H1 (cell line): Measurements from ENCODE around the gene KLHL21.

Experiments
- CBX5 ChIP-seq: fragments of 300-800, 300-1000 bp; sonication (generic); IDR thresholded peaks from 2 replicates; pipeline ENCODE4 v1.7.1; 2016; ENCODE audit warnings: antibody characterized with exemption, low read length, low read depth
- CREB1 ChIP-seq: IDR thresholded peaks from 2 replicates; pipeline ENCODE4 v1.6.1; 2012; ENCODE audit warnings: inconsistent platforms
- CTCF ChIP-seq, 3 experiments: IDR thresholded peaks; 1 replicate in 2 of 3; 2 replicates in 1 of 3; pipeline versions ENCODE4 v1.5.1 to v1.6.1; 2011; ENCODE audit warnings: low read length in 3 of 3, mild to moderate bottlenecking in 3 of 3, inconsistent platforms in 2 of 3, low read depth in 1 of 3, moderate library complexity in 1 of 3; ENCODE audit not compliant: insufficient read depth in 1 of 3; ENCODE audit errors: control extremely low read depth in 1 of 3
- EZH2 ChIP-seq: fragments of 200-600 bp; sonication (generic); IDR thresholded peaks from 2 replicates; pipeline ENCODE4 v1.7.1; 2012; ENCODE audit warnings: low read depth, mild to moderate bottlenecking, moderate library complexity, low read length, inconsistent platforms; ENCODE audit not compliant: severe bottlenecking
- GABPA ChIP-seq: IDR thresholded peaks from 2 replicates; pipeline ENCODE4 v1.6.1; 2011; ENCODE audit warnings: mild to moderate bottlenecking, low read length, moderate library complexity, borderline replicate concordance; ENCODE audit not compliant: insufficient read depth
- JUN ChIP-seq: IDR thresholded peaks from 2 replicates; pipeline ENCODE4 v1.6.1; 2011; ENCODE audit warnings: low read depth, mild to moderate bottlenecking, improper control_type of control experiment, low read length
- NRF1 ChIP-seq: IDR thresholded peaks from 2 replicates; pipeline ENCODE4 v1.6.1; 2011; ENCODE audit warnings: mild to moderate bottlenecking, low read depth, low read length, improper control_type of control experiment
- POLR2A ChIP-seq, 2 experiments: IDR thresholded peaks; 1 replicate in 1 of 2; 2 replicates in 1 of 2; pipeline ENCODE4 v1.6.1; 2011; ENCODE audit warnings: low read depth in 2 of 2, low read length in 2 of 2, mild to moderate bottlenecking in 2 of 2; ENCODE audit errors: control extremely low read depth in 1 of 2
- RNF2 ChIP-seq: fragments of 200-900, 300-1000 bp; sonication (generic); IDR thresholded peaks from 2 replicates; pipeline ENCODE4 v1.7.1; 2016; ENCODE audit warnings: borderline replicate concordance, low read depth, mild to moderate bottlenecking, antibody characterized with exemption, low read length; ENCODE audit not compliant: poor library complexity, severe bottlenecking; ENCODE audit errors: missing control alignments
- SP2 ChIP-seq: IDR thresholded peaks from 2 replicates; pipeline ENCODE4 v1.6.1; 2012; ENCODE audit warnings: mild to moderate bottlenecking, low read length, inconsistent platforms

GRCh38 chr1:6582370-6582769 is 20.3 kb downstream of the KLHL21 start:
- TF ChIP-seq JUN (no peak), POLR2A (IDR thresholded peaks at IDR 0.05; ENCODE audit: control extremely low read depth in 1 of 2, low read depth in 2 of 2, low read length in 2 of 2) (no peak), CTCF (IDR thresholded peaks at IDR 0.05; ENCODE audit: control extremely low read depth in 1 of 3, insufficient read depth in 1 of 3, low read depth in 1 of 3, low read length in 3 of 3) (no peak), EZH2 (no peak), NRF1 (no peak), RNF2 (no peak), GABPA (no peak), SP2 (no peak), CREB1 (no peak), CBX5 (no peak)
